T-helper 9 cell (primary cell): Measurements from ENCODE around the gene UBR1.
A peak's percentile ranks its signal among the peaks of the same experiment; 100 is the strongest.
"Not testable (repeated sequence)": the region's sequence is repeated elsewhere in the genome, so short reads cannot be mapped to it uniquely, and the experiment has no call there.

Experiments
- DNase-seq: peaks from one replicate; pipeline ENCODE4 v3.0.0-alpha.2; 2020
- total RNA-seq, 2 donors: gene quantifications; one replicate each; lab custom pipeline; 2026; lab: John Stamatoyannopoulos, UW

Gene UBR1
- 76.5 to 137 reads per million in 2 donors for total RNA-seq

- peak; percentile 76 for DNase-seq
Observed at GRCh38 chr15:43105778-43106485, at the start of gene UBR1. Gene UBR1, minus strand, starts transcription at chr15:43106038. Its CDS starts 16 bp downstream, at chr15:43106022.

DNA sequence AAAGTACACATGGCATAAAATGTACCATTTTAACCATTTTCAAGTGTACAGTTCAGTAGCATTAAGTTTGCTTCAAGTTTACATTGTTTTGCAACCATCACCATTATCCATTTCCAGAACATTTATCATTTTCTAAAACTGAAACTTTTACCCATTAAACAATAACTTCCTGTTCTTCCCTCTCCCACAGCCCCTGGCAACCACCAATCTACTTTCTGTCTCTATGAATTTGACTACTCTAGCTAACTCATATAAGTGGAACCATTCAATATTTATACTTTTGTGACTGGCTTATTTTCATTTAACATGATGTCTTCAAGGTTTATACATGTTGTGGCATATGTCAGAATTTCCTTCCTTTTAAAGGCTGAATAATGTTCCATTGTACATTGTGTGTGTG lies 47.4 kb upstream of the UBR1 start:
- no peak for DNase-seq

DNA sequence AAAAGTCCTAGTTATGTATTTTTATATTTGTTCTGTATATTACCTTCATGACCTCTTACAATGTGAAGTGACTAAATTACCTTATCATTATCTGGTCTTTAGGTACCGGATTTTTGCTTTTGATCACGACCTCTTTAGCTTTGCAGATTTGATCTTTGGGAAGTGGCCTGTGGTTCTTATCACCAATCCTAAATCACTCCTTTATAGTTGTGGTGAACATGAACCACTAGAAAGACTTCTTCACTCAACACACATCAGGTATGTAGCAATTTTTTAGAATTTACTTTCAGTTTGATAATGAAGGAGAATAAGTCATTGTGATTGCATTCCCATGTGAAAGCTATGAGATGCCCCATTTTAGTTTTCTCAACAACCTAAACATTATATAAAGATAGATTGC lies 45.9 kb upstream of the UBR1 start:
- DNase-seq, result no peak

- no peak for DNase-seq
Observed at GRCh38 chr15:43150191-43150929, 44.5 kb upstream of the UBR1 start.

GRCh38 chr15:43146184-43146583 lies 40.3 kb upstream of the UBR1 start:
- no peak for DNase-seq

DNA sequence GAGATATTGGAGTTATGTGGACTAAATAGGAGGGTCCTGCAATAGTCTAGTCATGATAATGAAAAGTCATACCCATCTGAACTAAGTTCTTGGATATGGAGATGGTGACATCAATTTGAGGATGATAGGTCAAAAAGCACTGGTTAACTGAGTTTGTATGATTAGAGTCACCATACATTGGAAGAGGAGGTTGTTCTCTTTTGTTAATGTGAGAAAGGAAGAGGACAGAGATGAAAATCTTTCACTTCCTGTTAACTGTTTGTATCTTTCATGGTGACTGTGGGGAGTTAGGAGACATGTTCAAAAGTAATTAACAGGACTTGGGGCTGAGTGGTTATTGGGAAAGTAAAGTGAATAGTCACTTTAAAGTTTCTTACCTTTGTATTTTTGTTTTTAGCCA lies 38.7 kb upstream of the UBR1 start:
- DNase-seq, result no peak

DNA sequence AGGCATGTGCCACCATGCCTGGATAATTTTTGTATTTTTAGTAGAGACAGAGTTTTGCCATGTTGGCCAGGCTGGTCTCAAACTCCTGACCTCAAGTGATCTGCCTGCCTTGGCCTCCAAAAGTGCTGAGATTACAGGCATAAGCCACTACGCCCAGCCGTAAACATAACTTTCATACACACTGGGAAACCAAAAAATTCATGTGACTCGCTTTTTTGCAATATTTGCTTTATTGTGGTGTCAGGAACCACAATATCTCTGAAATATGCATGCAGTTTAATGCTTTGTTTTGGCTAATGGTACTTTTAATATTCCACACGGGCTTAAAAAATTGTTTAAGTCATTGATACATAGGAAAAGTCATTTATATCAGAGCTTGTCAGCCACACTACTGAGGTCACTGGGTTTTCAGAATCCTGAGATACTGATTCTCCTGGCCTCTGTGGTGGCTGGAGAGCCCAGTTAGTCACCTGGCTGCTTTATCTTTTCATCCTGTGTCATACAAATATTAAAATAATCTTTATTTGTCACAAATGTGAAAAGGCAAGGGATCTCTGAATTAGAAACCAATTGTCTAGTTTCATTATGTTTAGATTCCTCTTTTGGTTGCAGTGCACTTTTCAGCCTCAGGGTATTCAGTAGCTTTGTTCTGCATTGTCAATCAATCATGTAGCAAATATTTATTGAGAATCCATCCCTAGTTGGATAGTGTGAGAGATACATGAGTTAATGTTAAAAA lies 37.5 kb upstream of the UBR1 start:
- no peak for DNase-seq

DNA sequence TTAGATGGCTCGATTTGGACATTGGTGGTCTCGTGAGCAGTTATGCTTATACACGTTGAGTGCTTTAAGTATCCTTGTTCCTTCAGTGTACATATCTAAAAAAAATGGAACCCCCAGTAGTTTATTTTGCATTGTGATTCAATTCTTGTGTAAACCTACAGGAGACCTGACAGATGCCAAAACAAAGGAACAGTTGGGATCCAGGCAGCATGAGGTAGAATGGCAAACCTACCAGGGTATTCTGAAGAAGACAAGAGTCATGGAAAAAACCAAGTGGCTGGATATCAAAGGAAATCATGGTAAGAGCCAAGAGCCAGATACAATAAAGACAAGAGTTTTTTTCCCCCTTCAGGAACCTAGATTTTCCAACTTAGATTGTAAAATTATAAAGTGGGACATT lies 29.5 kb upstream of the UBR1 start:
- DNase-seq, result no peak

GRCh38 chr15:43134157-43134635 lies 28.4 kb upstream of the UBR1 start:
- no peak for DNase-seq

DNA sequence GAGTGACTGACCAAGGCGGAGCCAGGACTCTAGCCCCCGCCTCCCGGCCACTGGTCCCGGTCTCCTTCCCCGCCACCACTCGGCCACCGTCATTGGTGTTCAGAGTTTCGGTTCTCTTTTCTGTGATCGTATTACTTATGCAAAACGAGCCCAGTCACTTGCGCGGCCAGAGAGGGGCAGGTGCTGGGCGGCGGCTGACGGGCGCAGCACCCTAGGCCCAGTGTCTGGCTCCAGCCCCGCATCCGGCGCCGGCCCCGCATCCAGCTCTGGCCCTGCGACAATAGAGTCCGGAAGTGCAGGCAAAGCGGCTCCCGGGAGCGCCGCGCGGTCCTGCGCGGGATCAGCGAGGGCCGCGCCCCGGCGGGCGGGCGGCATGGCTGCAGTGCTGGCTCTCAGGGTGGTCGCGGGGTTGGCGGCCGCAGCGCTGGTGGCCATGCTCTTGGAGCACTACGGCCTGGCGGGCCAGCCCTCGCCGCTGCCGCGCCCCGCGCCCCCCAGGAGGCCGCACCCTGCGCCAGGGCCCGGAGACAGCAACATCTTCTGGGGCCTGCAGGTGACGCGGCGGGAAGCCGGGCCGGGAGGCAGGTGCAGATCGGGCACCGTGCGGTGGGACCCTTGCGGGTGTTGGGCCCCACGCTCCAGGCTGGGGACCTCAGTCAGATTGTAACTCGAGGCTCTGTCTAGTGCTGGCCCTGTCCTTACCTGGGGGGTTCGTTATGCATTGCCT lies 27.8 kb upstream of the UBR1 start, which contains the start of gene TMEM62:
Gene TMEM62 (plus strand): TSS at position 157 of the 727 bp plus-strand sequence. CDS start 217 bp downstream, at position 374.
- peak; percentile 45 for DNase-seq

DNA sequence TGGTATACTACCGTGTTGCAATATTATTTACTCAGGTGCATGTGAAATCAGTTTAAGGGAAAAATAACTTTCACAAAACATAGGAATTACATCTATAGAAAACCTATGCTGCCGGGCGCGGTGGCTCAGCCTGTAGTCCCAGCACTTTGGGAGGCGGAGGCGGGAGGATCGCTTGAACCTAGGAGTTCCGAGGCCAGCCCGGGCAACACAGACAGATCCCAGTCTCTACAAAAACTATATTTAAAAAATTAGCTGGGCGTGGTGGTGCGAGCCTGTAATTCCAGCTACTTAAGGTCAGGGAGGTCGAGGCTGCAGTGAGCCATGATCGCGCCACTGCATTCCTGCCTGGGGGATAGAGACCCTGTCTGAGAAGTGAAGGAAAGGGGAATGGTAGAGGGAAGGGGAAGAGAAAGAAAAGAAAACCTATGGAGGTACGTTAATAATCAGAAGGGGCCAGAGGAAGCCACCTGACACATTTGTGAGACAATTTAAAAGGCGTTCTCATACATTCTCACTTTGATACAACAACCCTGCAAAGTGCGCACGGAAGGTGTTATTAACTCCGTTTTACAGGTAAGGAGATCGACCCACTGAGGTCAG lies 27.1 kb upstream of the UBR1 start:
- no peak for DNase-seq

- no peak for DNase-seq
Observed at GRCh38 chr15:43128980-43129335, 23.1 kb upstream of the UBR1 start.

- DNase-seq, result not testable (repeated sequence)
Observed at GRCh38 chr15:43128174-43128979, 22.5 kb upstream of the UBR1 start.

DNA sequence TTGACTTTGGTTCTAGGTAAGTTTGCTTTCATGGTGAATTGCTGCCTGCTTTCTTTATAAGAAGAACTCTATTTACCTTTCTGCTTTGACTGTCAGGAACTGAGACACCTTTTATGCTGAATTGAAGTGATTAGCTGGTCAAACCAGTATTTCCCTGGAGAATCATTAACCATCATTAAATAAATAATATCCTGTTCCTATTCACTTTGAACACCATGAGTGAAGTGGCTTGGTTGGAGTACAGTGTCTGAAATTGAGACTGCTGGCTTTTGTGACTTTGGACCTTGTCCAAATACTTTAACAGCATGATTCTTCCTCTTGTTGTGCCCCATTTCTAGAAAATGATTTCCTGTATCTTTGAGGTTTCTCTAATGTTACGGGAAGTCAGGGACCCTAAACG lies 21.9 kb upstream of the UBR1 start:
- no peak for DNase-seq

DNA sequence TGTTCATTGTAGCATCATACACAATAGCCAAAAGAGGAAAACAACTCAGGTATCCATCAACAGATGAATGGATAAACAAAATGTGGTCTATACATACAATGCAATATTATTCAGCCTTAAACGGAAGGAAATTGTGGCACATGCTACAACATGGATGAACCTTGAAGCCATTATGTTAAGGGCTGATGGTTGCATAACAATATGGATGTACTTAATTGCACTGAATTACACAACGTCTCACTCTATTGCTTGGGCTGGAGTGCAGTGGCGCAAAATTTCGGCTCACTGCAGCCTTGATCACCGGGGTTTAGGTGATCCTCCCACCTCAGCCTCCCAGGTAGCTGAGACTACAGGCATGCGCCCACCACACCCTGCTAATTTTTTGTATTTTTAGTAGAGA lies 20.5 kb upstream of the UBR1 start:
- no peak for DNase-seq

- no peak for DNase-seq
Observed at GRCh38 chr15:43125100-43125661, 19.3 kb upstream of the UBR1 start.

- DNase-seq, result no peak
Observed at GRCh38 chr15:43121863-43122262, 16.0 kb upstream of the UBR1 start.

- no peak for DNase-seq
Observed at GRCh38 chr15:43118829-43119228, 13.0 kb upstream of the UBR1 start.

DNA sequence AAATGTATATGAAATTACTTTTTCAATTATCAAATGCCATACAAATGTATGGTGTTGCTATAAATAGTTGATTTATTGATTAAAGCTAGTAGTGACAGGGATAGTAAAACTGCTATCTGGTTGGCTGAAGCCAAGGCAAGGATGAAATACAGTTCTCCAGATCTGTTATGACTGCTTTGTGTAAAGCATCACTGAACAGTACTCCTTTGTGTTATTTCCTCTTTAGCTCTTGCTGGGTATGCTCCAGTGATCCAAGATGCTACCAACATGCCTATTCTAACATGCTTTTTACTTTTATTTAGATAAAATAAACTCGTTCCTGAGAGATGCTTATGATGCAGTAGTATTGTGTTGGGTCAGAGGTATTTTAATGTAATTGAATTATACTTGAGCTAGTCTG lies 12.4 kb upstream of the UBR1 start:
- no peak for DNase-seq

DNA sequence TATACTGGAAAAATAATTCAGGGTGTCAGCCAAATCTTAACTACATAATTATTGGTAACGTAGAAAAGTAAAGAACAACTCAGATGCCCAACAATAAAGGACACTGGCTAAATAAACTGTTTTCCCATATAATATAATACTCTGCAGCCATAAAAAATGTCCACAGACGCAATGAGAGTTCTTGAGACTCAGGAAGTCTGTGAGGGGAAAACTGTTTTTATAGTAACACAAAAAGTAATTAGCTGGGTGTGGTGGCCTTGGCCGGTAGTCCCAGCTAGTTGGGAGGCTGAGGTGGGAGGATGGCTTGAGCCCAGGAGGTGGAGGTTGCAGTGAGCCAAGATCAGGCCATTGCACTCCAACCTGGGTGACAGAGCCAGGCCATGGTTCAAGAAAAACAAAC lies 5.5 kb upstream of the UBR1 start:
- DNase-seq, result no peak

GRCh38 chr15:43107751-43108150 lies 1.9 kb upstream of the UBR1 start:
- no peak for DNase-seq
